ENCODE results near the gene PCNT. TPM values are rescaled to one million over a fixed set of nuclear protein-coding genes. Genes with fewer than 3 reads are reported as not detected.

Gene PCNT
- total and polyA plus RNA-seq, 10 of the 15 experiments (the other 5 are each of a cell fraction or from before 2014, with no cell fraction given), result 2.9 to 39.6 (median 20.5) TPM

DNA sequence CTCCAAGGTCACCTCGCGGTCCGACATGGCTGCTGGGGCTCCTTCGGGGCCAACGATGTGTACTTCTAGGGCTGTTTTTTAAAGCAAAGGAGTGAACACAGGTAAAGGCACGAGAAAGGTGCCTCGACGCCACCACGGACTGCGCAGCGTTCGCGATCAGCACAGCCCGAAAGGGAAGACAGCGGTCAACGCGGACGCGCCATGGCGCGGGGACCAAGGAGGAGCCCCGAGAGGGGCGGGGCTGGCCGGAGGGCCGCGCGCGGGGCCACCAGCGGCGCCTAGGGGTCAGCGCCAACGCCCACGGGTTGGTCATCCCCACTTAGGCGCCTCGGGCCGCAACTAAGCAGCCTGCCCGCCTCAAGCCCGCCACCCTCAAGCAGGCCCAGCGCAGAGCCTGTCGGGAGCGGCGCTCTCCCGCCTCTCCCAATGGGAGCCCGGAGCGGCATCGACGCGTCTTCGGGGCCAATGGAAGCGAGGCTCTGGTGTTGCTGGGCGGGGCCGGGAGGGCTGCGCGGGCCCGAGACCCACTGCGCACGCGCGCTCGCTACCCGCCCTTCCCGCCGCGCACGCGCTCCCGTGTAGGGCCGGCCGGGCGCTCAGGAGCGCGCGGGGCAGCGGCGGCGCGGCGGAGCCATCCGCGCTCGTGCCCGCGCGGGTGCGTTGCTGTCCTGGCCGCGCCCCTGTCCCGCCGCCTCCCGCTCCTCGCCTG lies 134.5 kb downstream of the PCNT start, which contains the start of gene DIP2A (continued):
- 0 out of 2 replicates have a peak, but pooled peaks have one; percentile 5 for TF ChIP-seq SMC3 (IDR thresholded peaks at IDR 0.05; ENCODE audit: borderline replicate concordance, low read length)
- TF ChIP-seq SMARCA5 (IDR thresholded peaks at IDR 0.05), result no peak
- TF ChIP-seq IKZF2 (IDR thresholded peaks at IDR 0.05), result no peak
- peak; percentile 50; the same call in 1 of the 2 replicates for TF ChIP-seq TAF1 (IDR thresholded peaks at IDR 0.05; ENCODE audit: borderline replicate concordance, low read depth, low read length)
- peak; percentile 92 for TF ChIP-seq E2F4 (IDR thresholded peaks at IDR 0.05; ENCODE audit: low read depth, low read length)
- TF ChIP-seq IRF3 (IDR thresholded peaks at IDR 0.05), result peak; percentile 66; the same call in 1 of the 2 replicates
- peak; percentile 19; the same call in 1 of the 2 replicates for TF ChIP-seq CBFB (IDR thresholded peaks at IDR 0.05; ENCODE audit: low read depth)
- TF ChIP-seq GATAD2B (conservative IDR thresholded peaks at IDR 0.05; ENCODE audit: low read depth), result peak; percentile 62; the same call in 1 of the 2 replicates
- TF ChIP-seq RFX5 (IDR thresholded peaks at IDR 0.05; ENCODE audit: low read depth, low read length), result peak; percentile 97
- TF ChIP-seq IRF4 (IDR thresholded peaks at IDR 0.05; ENCODE audit: low read depth, low read length), result no peak
- TF ChIP-seq HCFC1 (IDR thresholded peaks at IDR 0.05; ENCODE audit: low read length), result peak; percentile 45; the same call in 1 of the 2 replicates
- peak; percentile 89 for TF ChIP-seq SP1 (IDR thresholded peaks at IDR 0.05; ENCODE audit: low read depth, low read length)
- TF ChIP-seq NR2C1 (IDR thresholded peaks at IDR 0.05), result peak; percentile 47; the same call in 1 of the 2 replicates
- TF ChIP-seq POLR2AphosphoS2 (IDR thresholded peaks at IDR 0.05; ENCODE audit: low read depth, low read length), result 0 out of 2 replicates have a peak, but pooled peaks have one; percentile 52
- TF ChIP-seq SRF (IDR thresholded peaks at IDR 0.05; ENCODE audit: low read depth in 2 of 2, low read length in 2 of 2), result peak; percentile 36 to 83; a peak in 3 of 4 replicates
- TF ChIP-seq BACH1 (IDR thresholded peaks at IDR 0.05; ENCODE audit: borderline replicate concordance), result peak; percentile 39; the same call in 1 of the 2 replicates
- TF ChIP-seq CREB1 (IDR thresholded peaks at IDR 0.05; ENCODE audit: low read depth), result peak; percentile 80
- TF ChIP-seq USF2 (IDR thresholded peaks at IDR 0.05; ENCODE audit: borderline replicate concordance, low read depth, low read length), result no peak
- no peak; the same call in 1 of the 2 replicates for TF ChIP-seq PML (IDR thresholded peaks at IDR 0.05; ENCODE audit: low read length)
- TF ChIP-seq CREM (IDR thresholded peaks at IDR 0.05; ENCODE audit: low read depth), result peak; percentile 59
- TF ChIP-seq DPF2 (IDR thresholded peaks at IDR 0.05), result 0 out of 2 replicates have a peak, but pooled peaks have one; percentile 5
- peak; percentile 85 for TF ChIP-seq MXI1 (IDR thresholded peaks at IDR 0.05; ENCODE audit: low read depth, low read length)
- peak; percentile 92 for TF ChIP-seq NFYB (IDR thresholded peaks at IDR 0.05; ENCODE audit: insufficient read depth, low read depth, low read length)
- TF ChIP-seq POLR2AphosphoS5 (IDR thresholded peaks at IDR 0.05; ENCODE audit: low read length), result peak; percentile 73; the same call in 1 of the 2 replicates
- TF ChIP-seq FOXK2 (IDR thresholded peaks at IDR 0.05), result no peak
- no peak for TF ChIP-seq STAT3 (IDR thresholded peaks at IDR 0.05; ENCODE audit: low read depth, low read length)
- TF ChIP-seq SIN3A (IDR thresholded peaks at IDR 0.05; ENCODE audit: low read depth, low read length), result peak; percentile 96
- peak; percentile 96 for TF ChIP-seq POLR2A (IDR thresholded peaks at IDR 0.05; ENCODE audit: low read depth, low read length)
- 0 out of 2 replicates have a peak, but pooled peaks have one; percentile 14 for TF ChIP-seq TCF3 (IDR thresholded peaks at IDR 0.05; ENCODE audit: borderline replicate concordance, insufficient read depth, low read depth, low read length)
- TF ChIP-seq RUNX3 (IDR thresholded peaks at IDR 0.05; ENCODE audit: low read length), result peak; percentile 55; the same call in 1 of the 2 replicates
- peak; percentile 78 for TF ChIP-seq NRF1 (conservative IDR thresholded peaks at IDR 0.05; ENCODE audit: low read depth, low read length)
- peak; percentile 97 for TF ChIP-seq NR2F1 (conservative IDR thresholded peaks at IDR 0.05)
